ENCODE data around the gene JMJD8. TPM values are rescaled to one million over a fixed set of nuclear protein-coding genes. Genes with fewer than 3 reads are reported as not detected.
A peak's percentile ranks its signal among the peaks of the same experiment; 100 is the strongest.

JMJD8 gene
- total and polyA plus RNA-seq, 9 of the 15 experiments (the other 6 are each of a cell fraction or from before 2014, with no cell fraction given), result 1.2 to 50.6 (median 29.3) TPM

GRCh38 chr16:720447-720989 lies 36.4 kb upstream of the JMJD8 start (continued):
- TF ChIP-seq GABPA (tag; conservative IDR thresholded peaks at IDR 0.05; ENCODE audit: low read depth) (no peak), MEF2A (IDR thresholded peaks at IDR 0.05; ENCODE audit: control insufficient read depth, low read depth, low read length) (no peak), HDAC3 (IDR thresholded peaks at IDR 0.05; ENCODE audit: borderline replicate concordance, partially characterized antibody) (no peak), SP1 (CRISPR knock-in tag; IDR thresholded peaks at IDR 0.05) (peak; percentile 61; the same call in 1 of the 2 replicates), ZFP1 (CRISPR knock-in tag; IDR thresholded peaks at IDR 0.05) (no peak), DACH1 (IDR thresholded peaks at IDR 0.05; ENCODE audit: partially characterized antibody) (no peak), HNRNPL (IDR thresholded peaks at IDR 0.05; ENCODE audit: low read depth, low read length) (no peak), SMC3 (conservative IDR thresholded peaks at IDR 0.05; ENCODE audit: insufficient read depth, low read depth, low read length) (no peak), ZNF217 (CRISPR knock-in tag; IDR thresholded peaks at IDR 0.05) (no peak), ZNF695 (CRISPR knock-in tag; IDR thresholded peaks at IDR 0.05) (no peak), LEF1 (IDR thresholded peaks at IDR 0.05) (no peak; the same call in 1 of the 2 replicates), PRPF4 (IDR thresholded peaks at IDR 0.05; ENCODE audit: insufficient read depth, low read depth, low read length, poor library complexity, severe bottlenecking) (peak; percentile 0), ZNF316 (IDR thresholded peaks at IDR 0.05) (no peak), BRF1 (IDR thresholded peaks at IDR 0.05; ENCODE audit: borderline replicate concordance, extremely low read depth, insufficient read length) (no peak), RBM14 (IDR thresholded peaks at IDR 0.05; ENCODE audit: borderline replicate concordance, insufficient read depth, low read depth, low read length) (0 out of 2 replicates have a peak, but pooled peaks have one; percentile 55), CGGBP1 (CRISPR knock-in tag; IDR thresholded peaks at IDR 0.05) (no peak), NEUROD1 (IDR thresholded peaks at IDR 0.05; ENCODE audit: borderline replicate concordance, low read depth, low read length, partially characterized antibody) (no peak), GABPB2 (CRISPR knock-in tag; conservative IDR thresholded peaks at IDR 0.05) (no peak), ATF7 (IDR thresholded peaks at IDR 0.05) (no peak), TBL1XR1 (IDR thresholded peaks at IDR 0.05; ENCODE audit: low read length in 2 of 2) (no peak), HBP1 (CRISPR knock-in tag; IDR thresholded peaks at IDR 0.05) (no peak), TRIM25 (IDR thresholded peaks at IDR 0.05; ENCODE audit: borderline replicate concordance) (no peak), MITF (IDR thresholded peaks at IDR 0.05) (no peak), BRD4 (IDR thresholded peaks at IDR 0.05) (no peak), HDGF (IDR thresholded peaks at IDR 0.05) (no peak), MAFG (tag; conservative IDR thresholded peaks at IDR 0.05) (no peak)

All from K562 (cell line).